Activated T-cell treated with anti-CD3 and anti-CD28 coated beads, Interleukin-2, amount 50 U/mL, for 1 hour (primary cell): ENCODE results near the gene PHKG1.
"Not testable (repeated sequence)": the region's sequence is repeated elsewhere in the genome, so short reads cannot be mapped to it uniquely, and the experiment has no call there.

Source experiments
- DNase-seq: peaks from one replicate; pipeline ENCODE4 v3.0.0-alpha.2; 2020

PHKG1 gene

DNA sequence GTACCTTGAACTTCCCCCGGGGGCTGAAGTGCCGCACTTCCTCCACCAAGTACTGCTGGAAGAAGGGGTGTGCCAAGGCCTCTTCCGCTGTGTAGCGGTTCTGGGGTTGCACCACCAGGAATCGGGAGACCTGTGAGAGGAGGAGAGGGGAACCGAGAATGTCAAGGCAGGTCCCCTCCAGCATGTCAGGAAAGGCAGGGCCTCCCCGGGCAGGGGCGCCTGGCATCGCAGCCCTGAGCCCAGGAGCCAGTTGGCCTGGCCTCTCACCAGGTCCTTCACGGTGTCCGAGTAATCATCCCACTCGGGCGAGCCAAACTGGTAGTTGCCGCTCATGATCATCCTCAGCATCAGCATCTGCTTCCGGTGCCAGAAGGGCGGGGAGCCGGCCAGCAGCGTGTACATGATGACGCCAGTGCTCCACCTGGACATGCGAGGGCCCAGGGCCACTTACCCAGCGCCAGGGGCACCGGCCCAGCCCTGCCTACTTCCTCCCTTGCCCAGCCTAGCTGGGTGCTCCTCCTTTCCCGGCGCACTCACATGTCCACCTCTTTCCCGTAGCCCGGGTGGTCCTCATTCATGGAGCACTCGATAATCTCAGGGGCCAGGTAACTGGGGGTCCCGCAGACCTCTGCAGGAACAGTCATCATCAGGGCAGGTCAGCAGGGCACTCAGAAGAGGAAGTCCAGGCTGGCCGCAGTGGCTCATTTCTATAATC is 11.0 kb downstream of the PHKG1 start:
- DNase-seq = no peak

DNA sequence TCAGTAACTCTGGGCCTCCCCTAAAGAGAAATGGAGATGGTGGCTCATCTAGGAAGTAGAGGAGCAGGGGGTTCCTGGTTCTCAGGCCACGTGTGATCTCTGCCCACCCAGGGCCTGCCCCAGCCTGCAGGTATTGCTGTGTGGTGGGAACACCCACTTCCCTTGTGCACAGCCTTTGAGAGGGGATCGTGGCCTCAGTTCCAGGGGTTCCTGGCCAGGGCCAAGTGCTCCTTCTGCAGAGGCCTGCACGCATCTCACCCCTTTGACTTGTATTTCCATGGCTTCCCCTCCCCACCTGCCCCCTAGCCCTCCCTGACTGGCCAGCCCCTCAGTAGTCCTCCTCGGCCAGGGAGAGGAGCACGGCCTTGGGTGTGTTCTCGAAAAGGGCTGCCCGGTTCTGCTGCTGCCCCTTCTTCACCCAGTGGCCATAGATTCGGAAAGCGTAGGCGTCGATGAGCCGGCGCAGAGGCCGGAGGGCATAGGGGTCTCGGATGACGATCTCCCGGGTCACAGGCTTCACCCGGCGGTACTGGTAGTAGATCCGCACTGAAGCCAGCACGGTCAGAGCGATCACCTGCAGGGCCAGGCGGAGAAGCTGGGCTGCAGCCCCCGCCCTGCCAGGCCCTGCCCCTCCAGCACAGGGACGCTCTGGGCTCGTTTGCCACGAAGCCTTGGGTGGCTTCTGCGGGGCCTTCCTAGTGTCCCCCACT is 11.9 kb downstream of the PHKG1 start:
- not testable (repeated sequence) for DNase-seq

DNA sequence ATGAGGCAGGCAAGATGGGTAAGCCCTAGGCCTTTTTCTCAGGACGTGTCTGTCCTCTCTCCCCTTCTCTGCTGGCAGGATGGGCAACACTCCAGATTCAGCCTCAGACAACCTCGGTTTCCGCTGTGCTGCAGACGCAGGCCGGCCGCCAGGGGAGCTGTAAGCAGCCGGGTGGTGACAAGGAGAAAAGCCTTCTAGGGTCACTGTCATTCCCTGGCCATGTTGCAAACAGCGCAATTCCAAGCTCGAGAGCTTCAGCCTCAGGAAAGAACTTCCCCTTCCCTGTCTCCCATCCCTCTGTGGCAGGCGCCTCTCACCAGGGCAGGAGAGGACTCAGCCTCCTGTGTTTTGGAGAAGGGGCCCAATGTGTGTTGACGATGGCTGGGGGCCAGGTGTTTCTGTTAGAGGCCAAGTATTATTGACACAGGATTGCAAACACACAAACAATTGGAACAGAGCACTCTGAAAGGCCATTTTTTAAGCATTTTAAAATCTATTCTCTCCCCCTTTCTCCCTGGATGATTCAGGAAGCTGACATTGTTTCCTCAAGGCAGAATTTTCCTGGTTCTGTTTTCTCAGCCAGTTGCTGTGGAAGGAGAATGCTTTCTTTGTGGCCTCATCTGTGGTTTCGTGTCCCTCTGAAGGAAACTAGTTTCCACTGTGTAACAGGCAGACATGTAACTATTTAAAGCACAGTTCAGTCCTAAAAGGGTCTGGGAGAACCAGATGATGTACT is 13.1 kb downstream of the PHKG1 start:
- no peak for DNase-seq

DNA sequence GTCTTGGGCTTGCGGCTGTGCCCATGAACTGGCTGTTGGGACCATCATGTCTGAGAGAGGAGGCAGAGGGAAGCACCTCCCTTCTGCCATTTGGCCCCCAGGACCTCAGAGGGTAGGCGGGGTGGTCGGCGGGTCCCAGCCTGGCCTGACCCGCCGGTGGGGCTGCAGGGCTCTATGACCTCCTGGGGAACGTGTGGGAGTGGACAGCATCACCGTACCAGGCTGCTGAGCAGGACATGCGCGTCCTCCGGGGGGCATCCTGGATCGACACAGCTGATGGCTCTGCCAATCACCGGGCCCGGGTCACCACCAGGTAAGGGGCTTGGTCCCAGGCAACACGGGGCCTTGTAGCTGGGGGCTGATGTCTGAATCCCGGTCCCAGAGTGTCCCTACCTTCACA is 14.6 kb downstream of the PHKG1 start:
- DNase-seq = no peak

DNA sequence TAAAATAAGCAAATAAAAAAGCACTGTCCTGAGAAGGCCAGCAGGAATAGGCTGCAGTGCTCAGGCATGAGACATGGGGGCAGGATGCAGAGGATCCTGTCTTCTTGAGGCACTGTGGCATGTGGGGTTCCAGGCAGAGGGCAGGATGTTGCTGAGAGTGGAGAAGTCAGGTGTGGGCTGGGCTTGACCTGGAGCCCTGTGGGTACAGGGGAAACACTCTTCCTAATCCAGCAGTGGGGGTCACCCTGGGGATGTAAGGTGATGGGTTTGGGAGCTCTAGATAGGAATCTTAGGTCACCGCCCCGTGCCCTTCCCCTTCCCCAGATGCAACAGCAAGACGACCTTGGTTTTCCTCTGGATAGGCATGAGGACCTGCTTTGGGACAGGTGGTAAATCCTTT is 15.1 kb downstream of the PHKG1 start:
- no peak for DNase-seq

- DNase-seq = peak; percentile 69
Observed at GRCh38 chr7:56074371-56074791, 18.4 kb downstream of the PHKG1 start.

DNA sequence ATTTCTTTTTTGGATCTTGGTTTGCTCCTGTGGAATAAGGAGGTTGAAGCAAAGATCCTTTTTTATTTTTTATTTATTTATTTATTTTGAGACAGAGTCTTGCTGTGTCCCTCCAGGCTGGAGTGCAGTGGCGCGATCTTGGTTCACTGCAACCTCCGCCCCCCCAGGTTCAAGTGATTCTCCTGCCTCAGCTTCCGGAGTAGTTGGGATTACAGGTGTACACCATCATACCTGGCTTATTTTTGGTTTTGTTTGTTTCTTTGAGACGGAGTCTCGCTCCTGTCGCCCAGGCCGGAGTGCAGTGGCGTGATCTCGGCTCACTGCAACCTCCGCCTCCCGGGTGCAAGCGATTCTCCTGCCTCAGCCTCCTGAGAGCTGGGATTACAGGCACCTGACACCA is 26.4 kb downstream of the PHKG1 start:
- DNase-seq = not testable (repeated sequence)

DNA sequence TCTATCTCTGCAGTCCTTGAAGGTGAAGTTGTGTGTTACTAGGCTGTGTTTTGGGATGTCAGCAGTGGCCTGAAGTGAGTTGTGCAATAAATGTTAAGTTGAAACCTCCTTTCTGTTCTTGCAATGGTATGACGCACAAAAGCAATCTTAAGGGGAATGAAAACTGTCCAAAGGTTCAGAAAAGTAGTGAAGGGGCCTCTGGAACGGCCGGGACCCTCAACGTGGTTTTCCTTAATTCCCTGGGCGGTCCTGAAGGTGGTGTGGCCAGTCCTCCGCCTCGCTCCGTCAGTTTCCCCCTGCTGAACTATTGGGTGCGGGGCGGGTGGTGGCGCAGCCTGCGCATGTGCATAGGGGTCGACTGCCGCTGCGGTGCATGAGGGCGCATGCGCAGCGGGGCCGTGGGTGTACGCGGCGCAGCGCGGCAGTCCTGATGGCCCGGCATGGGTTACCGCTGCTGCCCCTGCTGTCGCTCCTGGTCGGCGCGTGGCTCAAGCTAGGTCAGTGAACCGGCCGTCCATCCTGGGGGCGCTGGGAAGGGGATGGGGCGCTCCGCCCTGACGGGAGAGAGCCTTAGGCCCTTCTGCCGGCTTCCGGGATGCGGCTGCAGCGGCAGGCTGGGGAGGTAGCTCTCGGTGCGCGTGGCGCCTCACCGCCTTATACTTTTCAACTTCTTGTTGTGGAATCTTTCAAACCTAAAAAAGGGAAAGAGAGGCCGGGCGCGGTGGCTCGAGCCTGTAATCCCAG is 28.7 kb downstream of the PHKG1 start, which contains the start of gene SUMF2:
Gene SUMF2, plus strand, starts transcription at position 405 of the 744 bp plus-strand sequence. Its CDS starts 26 bp downstream, at position 431.
- peak; percentile 93 for DNase-seq

GRCh38 chr7:56063500-56063881 is 29.3 kb downstream of the PHKG1 start:
- DNase-seq = no peak

- DNase-seq = no peak
Observed at GRCh38 chr7:56062382-56062781, 30.4 kb downstream of the PHKG1 start.

DNA sequence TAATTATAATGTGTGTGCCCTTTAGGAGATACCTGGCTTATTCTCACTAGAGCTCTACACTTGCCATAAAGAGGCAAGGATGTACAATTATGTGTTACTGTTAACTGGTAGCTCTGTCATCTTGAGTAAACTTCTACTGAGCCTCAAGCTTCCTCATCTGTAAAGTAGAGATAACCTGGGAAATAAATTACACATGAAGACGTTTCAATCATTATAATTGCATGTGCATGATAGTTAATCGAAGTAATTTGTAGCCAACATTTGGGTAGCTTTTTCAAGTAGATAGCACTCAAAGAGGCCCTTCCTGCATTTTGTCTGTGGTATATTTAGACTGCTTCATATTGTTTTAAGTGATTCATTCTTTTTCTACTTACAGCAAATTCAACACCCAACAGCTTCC is 38.8 kb downstream of the PHKG1 start:
- no peak for DNase-seq

GRCh38 chr7:56053379-56053778 is 39.4 kb downstream of the PHKG1 start:
- no peak for DNase-seq

DNA sequence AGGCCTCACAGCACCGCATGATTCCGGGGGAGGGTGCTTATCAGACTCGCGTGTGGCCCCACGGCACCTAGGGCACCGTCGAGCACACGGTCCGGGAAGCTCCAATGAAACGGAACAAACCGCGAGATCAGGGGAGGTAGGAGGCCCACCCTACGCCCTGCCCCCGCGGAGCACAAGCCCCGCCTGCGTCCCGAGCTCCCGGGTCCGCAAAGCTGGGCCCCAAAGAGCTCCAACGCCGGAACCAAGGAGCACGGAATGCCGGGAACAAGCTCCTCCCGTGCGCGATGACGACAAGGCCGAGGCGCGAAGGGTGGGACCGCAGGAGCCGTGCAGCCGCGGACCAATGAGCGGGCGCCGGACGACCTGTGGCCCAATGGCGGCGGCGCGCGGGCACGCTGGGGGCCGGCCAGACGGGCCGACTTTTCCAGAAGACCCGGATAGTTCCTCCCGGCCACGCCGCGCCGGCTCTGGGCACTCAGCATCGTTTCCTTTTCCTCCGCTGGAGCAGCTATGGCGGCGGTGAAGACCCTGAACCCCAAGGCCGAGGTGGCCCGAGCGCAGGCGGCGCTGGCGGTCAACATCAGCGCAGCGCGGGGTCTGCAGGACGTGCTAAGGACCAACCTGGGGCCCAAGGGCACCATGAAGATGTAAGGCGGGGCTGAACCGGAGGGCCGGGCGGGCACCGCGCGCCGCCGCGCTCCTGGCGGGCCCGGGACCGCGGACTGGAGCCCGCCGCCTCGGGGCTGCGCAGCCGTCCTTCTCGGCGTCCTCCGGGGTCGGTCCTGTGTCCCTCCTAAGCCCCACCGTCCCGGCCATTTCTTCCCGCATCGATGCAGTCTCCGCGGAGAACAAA is 41.2 kb downstream of the PHKG1 start, which contains the start of the genes CCT6A and PSPH:
Gene CCT6A, plus strand, starts transcription at position 427 of the 853 bp plus-strand sequence. Its CDS starts 84 bp downstream, at position 511.
Gene PSPH, minus strand, starts transcription at position 106 of the 853 bp plus-strand sequence. CDS start 30,232 bp downstream, outside the sequence.
- DNase-seq = peak; percentile 90

- no peak for DNase-seq
Observed at GRCh38 chr7:56051053-56051338, 41.8 kb downstream of the PHKG1 start.

- DNase-seq = not testable (repeated sequence)
Observed at GRCh38 chr7:56048763-56049162, 44.0 kb downstream of the PHKG1 start.

DNA sequence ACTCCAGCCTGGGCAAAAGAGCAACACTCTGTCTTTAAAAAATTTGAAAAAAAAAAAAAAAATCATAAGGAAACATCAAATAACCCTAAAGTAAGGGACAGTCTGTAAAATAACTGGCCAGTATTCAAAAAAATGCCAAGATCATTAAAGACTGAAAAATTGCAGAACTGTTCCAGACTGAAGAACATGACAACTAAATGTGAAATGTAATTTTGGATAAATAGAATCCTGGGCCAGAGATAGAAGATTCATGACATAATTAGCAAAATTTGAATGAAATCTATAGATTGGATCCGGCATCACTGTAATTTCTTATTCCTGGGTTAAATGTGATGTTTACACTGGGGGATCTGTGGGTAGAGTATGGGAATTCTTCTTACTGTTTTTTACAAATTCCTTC is 44.5 kb downstream of the PHKG1 start:
- DNase-seq = no peak

GRCh38 chr7:56047446-56048116 is 45.2 kb downstream of the PHKG1 start:
- not testable (repeated sequence) for DNase-seq

GRCh38 chr7:56046721-56047445 is 45.9 kb downstream of the PHKG1 start:
- DNase-seq = no peak

- not testable (repeated sequence) for DNase-seq
Observed at GRCh38 chr7:56045758-56046157, 47.0 kb downstream of the PHKG1 start.

DNA sequence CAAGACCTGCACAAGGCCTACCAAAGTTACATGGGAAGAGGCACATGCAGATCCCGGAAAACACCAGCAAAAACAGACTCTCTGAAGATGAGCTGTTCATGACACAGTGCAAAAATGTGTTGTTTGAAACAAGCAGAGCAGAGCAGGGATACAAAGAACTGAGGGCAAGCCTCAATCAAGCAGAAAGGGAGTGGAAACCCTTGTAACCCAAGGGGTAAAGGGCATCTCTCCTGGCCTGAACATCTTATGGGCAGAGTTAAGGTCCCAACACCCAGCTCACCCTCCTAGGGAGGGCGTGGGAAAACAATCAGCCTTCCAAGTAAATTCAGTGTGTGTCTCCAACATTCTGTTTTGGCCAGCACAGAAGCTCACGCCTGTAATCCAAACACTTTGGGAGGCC is 52.0 kb downstream of the PHKG1 start:
- no peak for DNase-seq
